Measurements from ENCODE around the gene TMEM140.
A peak's percentile ranks its signal among the peaks of the same experiment; 100 is the strongest.

Gene TMEM140

GRCh38 chr7:135189961-135190360, 42.1 kb downstream of the TMEM140 start:
- no peak for TF ChIP-seq CSDC2 (CRISPR knock-in tag; IDR thresholded peaks at IDR 0.05)
- TF ChIP-seq TCF4 (CRISPR knock-in tag; IDR thresholded peaks at IDR 0.05; ENCODE audit: borderline replicate concordance) = peak; percentile 48; the same call in 1 of the 2 replicates
- no peak for TF ChIP-seq ISL1 (CRISPR knock-in tag; IDR thresholded peaks at IDR 0.05)
- ATAC-seq = peak; percentile 22; the same call in 1 of the 3 replicates

GRCh38 chr7:135190703-135191102, 42.8 kb downstream of the TMEM140 start:
- no peak for ATAC-seq
- TF ChIP-seq ZC3H10 (CRISPR knock-in tag; IDR thresholded peaks at IDR 0.05) = no peak
- TF ChIP-seq, protein P1, sequence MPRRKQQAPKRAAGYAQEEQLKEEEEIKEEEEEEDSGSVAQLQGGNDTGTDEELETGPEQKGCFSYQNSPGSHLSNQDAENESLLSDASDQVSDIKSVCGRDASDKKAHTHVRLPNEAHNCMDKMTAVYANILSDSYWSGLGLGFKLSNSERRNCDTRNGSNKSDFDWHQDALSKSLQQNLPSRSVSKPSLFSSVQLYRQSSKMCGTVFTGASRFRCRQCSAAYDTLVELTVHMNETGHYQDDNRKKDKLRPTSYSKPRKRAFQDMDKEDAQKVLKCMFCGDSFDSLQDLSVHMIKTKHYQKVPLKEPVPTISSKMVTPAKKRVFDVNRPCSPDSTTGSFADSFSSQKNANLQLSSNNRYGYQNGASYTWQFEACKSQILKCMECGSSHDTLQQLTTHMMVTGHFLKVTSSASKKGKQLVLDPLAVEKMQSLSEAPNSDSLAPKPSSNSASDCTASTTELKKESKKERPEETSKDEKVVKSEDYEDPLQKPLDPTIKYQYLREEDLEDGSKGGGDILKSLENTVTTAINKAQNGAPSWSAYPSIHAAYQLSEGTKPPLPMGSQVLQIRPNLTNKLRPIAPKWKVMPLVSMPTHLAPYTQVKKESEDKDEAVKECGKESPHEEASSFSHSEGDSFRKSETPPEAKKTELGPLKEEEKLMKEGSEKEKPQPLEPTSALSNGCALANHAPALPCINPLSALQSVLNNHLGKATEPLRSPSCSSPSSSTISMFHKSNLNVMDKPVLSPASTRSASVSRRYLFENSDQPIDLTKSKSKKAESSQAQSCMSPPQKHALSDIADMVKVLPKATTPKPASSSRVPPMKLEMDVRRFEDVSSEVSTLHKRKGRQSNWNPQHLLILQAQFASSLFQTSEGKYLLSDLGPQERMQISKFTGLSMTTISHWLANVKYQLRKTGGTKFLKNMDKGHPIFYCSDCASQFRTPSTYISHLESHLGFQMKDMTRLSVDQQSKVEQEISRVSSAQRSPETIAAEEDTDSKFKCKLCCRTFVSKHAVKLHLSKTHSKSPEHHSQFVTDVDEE (CRISPR knock-in tag; IDR thresholded peaks at IDR 0.05) = no peak
- no peak for TF ChIP-seq ZNF565 (CRISPR knock-in tag; conservative IDR thresholded peaks at IDR 0.05; ENCODE audit: low read depth)

DNA sequence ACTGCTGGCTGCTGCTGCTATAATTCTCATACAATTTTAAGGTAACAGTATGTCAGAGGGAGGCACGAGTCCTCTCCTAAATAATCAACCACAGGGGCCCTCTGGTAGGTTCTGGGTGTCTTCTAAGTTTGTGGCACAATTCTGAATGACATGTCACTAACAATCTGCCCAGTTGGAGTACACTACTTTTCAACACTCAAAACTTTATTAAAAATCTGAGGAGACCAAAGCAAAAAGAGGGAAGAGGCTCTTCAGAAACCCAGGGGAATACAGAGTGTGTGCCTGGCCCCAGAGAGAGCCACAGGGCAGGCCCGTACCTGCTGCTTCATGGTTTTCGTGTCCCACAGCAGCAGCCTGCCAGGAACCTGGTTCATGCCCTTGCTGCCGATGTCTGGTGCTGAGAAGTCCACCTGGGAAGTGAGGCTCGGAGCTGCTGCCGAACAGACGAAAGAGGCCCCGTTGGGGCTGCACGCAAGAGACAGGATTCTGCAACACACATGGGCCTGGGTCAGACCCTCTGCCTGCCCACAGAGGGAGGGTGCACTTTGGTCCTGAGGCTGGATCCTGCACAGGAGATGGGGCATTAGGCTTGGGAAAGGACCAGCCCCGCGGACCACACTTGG, 45.2 kb downstream of the TMEM140 start:
- TF ChIP-seq SNAI2 (CRISPR knock-in tag; IDR thresholded peaks at IDR 0.05) = no peak
- TF ChIP-seq TCF4 (CRISPR knock-in tag; IDR thresholded peaks at IDR 0.05; ENCODE audit: borderline replicate concordance) = no peak
- no peak for TF ChIP-seq ZNF70 (CRISPR knock-in tag; IDR thresholded peaks at IDR 0.05)
- no peak for TF ChIP-seq RARB (CRISPR knock-in tag; IDR thresholded peaks at IDR 0.05)
- no peak for TF ChIP-seq PATZ1 (CRISPR knock-in tag; IDR thresholded peaks at IDR 0.05; ENCODE audit: borderline replicate concordance)
- no peak for TF ChIP-seq PPARA (CRISPR knock-in tag; IDR thresholded peaks at IDR 0.05; ENCODE audit: borderline replicate concordance)
- no peak for TF ChIP-seq POU6F1 (CRISPR knock-in tag; IDR thresholded peaks at IDR 0.05; ENCODE audit: borderline replicate concordance, low read depth)
- no peak for TF ChIP-seq ESRRG (CRISPR knock-in tag; IDR thresholded peaks at IDR 0.05)
- TF ChIP-seq OSR1 (CRISPR knock-in tag; IDR thresholded peaks at IDR 0.05) = no peak
- no peak for TF ChIP-seq BACH2 (CRISPR knock-in tag; IDR thresholded peaks at IDR 0.05; ENCODE audit: borderline replicate concordance)
- TF ChIP-seq, protein P2, sequence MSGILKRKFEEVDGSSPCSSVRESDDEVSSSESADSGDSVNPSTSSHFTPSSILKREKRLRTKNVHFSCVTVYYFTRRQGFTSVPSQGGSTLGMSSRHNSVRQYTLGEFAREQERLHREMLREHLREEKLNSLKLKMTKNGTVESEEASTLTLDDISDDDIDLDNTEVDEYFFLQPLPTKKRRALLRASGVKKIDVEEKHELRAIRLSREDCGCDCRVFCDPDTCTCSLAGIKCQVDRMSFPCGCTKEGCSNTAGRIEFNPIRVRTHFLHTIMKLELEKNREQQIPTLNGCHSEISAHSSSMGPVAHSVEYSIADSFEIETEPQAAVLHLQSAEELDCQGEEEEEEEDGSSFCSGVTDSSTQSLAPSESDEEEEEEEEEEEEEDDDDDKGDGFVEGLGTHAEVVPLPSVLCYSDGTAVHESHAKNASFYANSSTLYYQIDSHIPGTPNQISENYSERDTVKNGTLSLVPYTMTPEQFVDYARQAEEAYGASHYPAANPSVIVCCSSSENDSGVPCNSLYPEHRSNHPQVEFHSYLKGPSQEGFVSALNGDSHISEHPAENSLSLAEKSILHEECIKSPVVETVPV (CRISPR knock-in tag; IDR thresholded peaks at IDR 0.05) = no peak
- no peak for ATAC-seq

DNA sequence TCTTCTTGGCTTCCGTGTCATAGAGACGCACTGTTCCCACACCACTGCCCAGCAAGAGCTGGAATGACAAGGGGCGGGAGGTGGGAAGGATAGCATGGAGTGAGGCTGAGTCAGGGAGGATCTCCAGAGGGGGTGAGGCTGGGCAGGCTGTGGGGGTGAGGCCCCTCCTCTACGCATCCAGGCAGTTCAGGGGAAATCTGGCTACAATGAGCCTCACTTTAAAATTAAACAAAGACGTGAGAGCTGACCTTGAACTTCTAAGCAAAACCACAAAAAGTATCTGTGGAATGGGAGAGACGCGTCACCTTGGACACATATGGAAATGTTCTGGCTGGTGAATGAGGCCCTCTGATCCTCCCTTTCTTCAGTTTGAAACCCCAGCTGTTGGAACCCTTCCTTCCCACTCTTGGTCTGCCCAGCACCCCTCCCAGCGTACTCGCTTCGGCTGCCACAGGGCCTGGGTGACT, 45.8 kb downstream of the TMEM140 start:
- peak; percentile 40 for ATAC-seq
- TF ChIP-seq ISL1 (CRISPR knock-in tag; IDR thresholded peaks at IDR 0.05) = no peak
- no peak for TF ChIP-seq RARB (CRISPR knock-in tag; IDR thresholded peaks at IDR 0.05)
- no peak for TF ChIP-seq ARNTL (CRISPR knock-in tag; IDR thresholded peaks at IDR 0.05; ENCODE audit: borderline replicate concordance, low read depth)
- no peak for TF ChIP-seq POU6F1 (CRISPR knock-in tag; IDR thresholded peaks at IDR 0.05; ENCODE audit: borderline replicate concordance, low read depth)
- no peak for TF ChIP-seq CREB5 (CRISPR knock-in tag; IDR thresholded peaks at IDR 0.05; ENCODE audit: low read depth)
- no peak for TF ChIP-seq ZFP30 (CRISPR knock-in tag; IDR thresholded peaks at IDR 0.05)
- no peak for TF ChIP-seq TOX (CRISPR knock-in tag; IDR thresholded peaks at IDR 0.05; ENCODE audit: borderline replicate concordance)
- TF ChIP-seq, protein P1 (CRISPR knock-in tag; IDR thresholded peaks at IDR 0.05) = no peak
